Neural crest cell (in vitro differentiated cells): ENCODE measurements around the gene TEPSIN. TPM values are rescaled to one million over a fixed set of nuclear protein-coding genes. Genes with fewer than 3 reads are reported as not detected.

ENCODE experiments used
- DNase-seq: peaks from one replicate; pipeline ENCODE4 v3.0.0; 2021; ENCODE audit warnings: low read depth, mixed read lengths, low spot score
- H3K27ac Mint-ChIP-seq: one replicate; pipeline ENCODE4 v1.8.0; 2021; ENCODE audit warnings: mild to moderate bottlenecking, mixed read lengths; ENCODE audit not compliant: unreplicated experiment
- H3K27me3 Mint-ChIP-seq: 2 replicates; pipeline ENCODE4 v1.8.0; 2021; ENCODE audit warnings: low read depth, mild to moderate bottlenecking, mixed read lengths
- H3K36me3 Mint-ChIP-seq: 2 replicates; pipeline ENCODE4 v1.8.0; 2021; ENCODE audit warnings: low read depth, mild to moderate bottlenecking, mixed read lengths
- H3K4me1 Mint-ChIP-seq: 2 replicates; pipeline ENCODE4 v1.8.0; 2021; ENCODE audit warnings: mixed read lengths
- H3K4me3 Mint-ChIP-seq: one replicate; pipeline ENCODE4 v1.8.0; 2021; ENCODE audit warnings: mild to moderate bottlenecking, mixed read lengths
- H3K9me3 Mint-ChIP-seq: 2 replicates; pipeline ENCODE4 v1.8.0; 2021; ENCODE audit warnings: mixed read lengths
- CTCF ChIP-seq: fragments of 200-600 bp; sonication (generic); conservative IDR thresholded peaks from 2 replicates; pipeline ENCODE4 v1.5.0; 2021; ENCODE audit warnings: antibody characterized with exemption, mild to moderate bottlenecking
- total RNA-seq: library from RNA; stranded (reverse); gene quantifications from 2 replicates; pipeline ENCODE4 v1.2.1, GENCODE V29; 2021

Gene TEPSIN
- total RNA-seq, 1 donor from 2014 or later = 40.4 TPM

DNA sequence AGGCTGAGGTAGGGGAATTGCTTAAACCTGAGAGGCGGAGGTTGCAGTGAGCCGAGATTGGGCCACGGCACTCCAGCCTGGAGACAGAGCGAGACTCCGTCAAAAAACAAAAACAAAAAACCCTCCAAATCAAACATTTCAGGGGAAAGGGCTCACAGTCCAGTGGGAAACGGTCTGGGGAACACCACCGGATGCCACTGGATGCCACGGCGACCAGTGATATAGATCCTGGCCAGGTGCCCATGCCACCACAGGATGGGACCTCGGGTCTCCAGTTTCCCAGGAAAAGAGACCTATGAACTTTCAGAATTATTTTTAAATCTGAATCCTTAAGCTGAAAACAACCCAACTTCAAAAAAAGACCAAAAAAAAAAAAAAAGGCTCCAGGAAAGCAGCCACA, 28.4 kb downstream of the TEPSIN start:
- Mint-ChIP-seq H3K27me3 (no peaks in the 10 kb centered on the region), H3K36me3 (no peaks in the 10 kb centered on the region), H3K4me1 (peaks cover 5% of the 10 kb centered on the region), H3K9me3 (no peaks in the 10 kb centered on the region), H3K27ac (no peak overlapping the region), H3K4me3 (no peak overlapping the region)
- TF ChIP-seq CTCF = no peak
- DNase-seq = no peak

DNA sequence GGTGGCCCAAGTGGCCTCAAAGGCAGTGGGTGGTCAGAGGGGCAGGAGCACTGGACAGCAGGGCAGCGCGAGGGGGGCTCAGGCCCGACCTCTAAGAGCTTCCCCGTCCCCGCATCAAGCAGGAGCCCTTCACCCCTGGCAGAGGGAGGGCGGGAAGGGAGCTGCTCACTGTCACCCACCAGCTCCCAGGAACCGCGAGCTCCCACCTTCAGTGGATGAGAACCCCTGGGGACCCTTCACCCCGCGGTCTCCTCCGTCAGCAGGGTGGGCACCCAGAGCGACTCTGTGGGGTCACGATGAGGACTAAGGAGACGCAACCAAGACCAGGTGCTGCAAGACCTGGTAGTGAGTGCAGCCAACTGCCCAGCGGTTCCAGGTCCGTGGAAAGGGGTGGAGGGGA, 29.7 kb downstream of the TEPSIN start:
- Mint-ChIP-seq H3K27ac (no peak overlapping the region), H3K36me3 (no peaks in the 10 kb centered on the region), H3K4me3 (no peak overlapping the region), H3K9me3 (no peaks in the 10 kb centered on the region), H3K4me1 (peaks cover 5% of the 10 kb centered on the region), H3K27me3 (no peaks in the 10 kb centered on the region)
- no peak for DNase-seq
- TF ChIP-seq CTCF = no peak

DNA sequence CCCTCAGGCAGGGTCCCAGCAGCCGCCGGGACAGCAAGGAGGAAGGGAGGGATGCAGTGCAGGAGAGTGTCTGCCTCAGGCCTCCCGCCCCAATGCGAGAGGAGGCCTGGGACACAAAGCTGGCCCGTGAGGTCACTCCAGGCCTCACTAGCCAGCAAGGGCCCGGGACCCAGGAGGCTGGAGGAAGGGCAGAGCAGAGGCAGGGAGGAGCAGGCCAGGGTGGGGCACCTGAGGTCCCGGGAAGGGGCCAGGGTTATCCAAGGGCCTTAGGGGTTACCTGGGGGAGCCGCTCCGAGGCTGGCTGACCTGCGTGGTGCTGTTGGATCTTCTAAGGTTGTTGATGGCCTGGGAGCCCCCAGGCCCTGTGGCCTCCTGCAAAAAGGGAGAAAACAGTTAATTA, 30.2 kb downstream of the TEPSIN start:
- no peaks in the 10 kb centered on the region for H3K9me3 Mint-ChIP-seq
- no peak overlapping the region for H3K4me3 Mint-ChIP-seq
- TF ChIP-seq CTCF = no peak
- peaks cover 5% of the 10 kb centered on the region for H3K4me1 Mint-ChIP-seq
- no peak for DNase-seq
- H3K27ac Mint-ChIP-seq = no peak overlapping the region
- H3K27me3 Mint-ChIP-seq = no peaks in the 10 kb centered on the region
- H3K36me3 Mint-ChIP-seq = no peaks in the 10 kb centered on the region

DNA sequence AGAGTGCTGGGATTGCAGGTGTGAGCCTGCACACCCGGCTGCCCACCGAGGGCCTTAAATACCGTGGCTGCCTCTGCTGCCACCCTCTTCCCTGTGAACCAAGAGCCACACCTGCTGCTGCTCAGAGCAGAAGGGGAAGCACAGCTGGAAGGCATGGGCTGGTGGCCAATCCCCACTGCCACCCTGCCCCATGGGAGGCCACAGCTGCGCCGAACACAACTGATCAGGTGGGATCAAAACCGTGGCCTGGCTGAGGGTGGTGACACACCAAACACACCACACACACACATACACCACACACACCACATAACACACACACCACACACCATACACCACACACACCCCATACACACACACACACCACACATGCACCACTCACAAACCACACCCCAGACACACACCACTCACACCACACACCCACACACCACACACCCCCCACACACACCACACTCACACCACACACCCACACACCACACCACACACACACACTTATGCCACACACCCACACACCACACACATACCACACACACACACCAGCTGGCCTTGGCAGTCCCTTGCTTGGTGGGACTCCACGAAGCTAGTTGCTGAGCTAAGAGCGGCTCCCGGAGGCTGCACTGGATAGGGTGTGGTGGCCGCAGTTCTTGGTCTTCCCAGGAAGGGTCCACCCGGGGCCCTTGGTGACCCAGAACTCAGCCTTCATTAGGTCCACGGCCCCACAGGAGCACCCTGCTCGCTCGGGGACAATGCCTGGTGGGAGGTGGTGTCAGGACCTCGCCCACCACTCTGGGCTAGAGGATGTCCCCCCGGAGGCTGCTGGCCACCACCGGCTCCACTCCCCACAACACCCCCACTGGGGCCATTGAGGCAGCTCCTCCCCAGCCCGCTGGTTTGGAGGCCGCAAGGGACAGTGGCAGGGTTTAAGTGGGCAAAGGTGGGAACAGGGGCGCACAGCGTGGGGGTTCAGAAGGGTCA, 31.0 kb downstream of the TEPSIN start:
- Mint-ChIP-seq H3K27me3 (no peaks in the 10 kb centered on the region), H3K4me1 (peaks cover 5% of the 10 kb centered on the region), H3K4me3 (no peak overlapping the region), H3K27ac (no peak overlapping the region), H3K9me3 (no peaks in the 10 kb centered on the region), H3K36me3 (no peaks in the 10 kb centered on the region)
- no peak for DNase-seq
- no peak for TF ChIP-seq CTCF

DNA sequence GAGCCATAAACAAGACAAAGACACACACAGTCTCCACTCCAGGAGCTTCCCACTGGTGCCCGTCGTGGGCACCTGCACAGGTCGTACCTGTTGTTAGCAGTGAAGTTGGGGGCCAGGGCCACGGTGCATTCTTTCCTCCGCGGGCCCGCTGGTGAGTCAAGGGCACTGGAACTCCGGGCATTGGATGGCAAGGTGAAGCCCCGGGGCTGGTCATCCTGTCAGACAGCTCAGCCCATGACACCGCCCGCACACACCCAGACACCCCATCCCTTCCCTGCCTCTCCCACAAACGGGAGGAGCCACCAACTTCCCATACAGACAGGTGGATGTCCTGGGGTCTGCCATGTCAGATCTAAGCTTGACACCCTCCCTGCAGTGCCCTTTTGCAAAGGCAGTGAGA, 32.2 kb downstream of the TEPSIN start:
- no peak overlapping the region for H3K4me3 Mint-ChIP-seq
- no peak for TF ChIP-seq CTCF
- no peaks in the 10 kb centered on the region for H3K4me1 Mint-ChIP-seq
- no peaks in the 10 kb centered on the region for H3K27me3 Mint-ChIP-seq
- no peak overlapping the region for H3K27ac Mint-ChIP-seq
- no peak for DNase-seq
- H3K9me3 Mint-ChIP-seq = no peaks in the 10 kb centered on the region
- H3K36me3 Mint-ChIP-seq = no peaks in the 10 kb centered on the region
